ENCODE data around the gene IRX4. TPM values are rescaled to one million over a fixed set of nuclear protein-coding genes. Genes with fewer than 3 reads are reported as not detected.

IRX4 gene
- total RNA-seq, 1 donor from 2014 or later = 0.92 TPM

DNA sequence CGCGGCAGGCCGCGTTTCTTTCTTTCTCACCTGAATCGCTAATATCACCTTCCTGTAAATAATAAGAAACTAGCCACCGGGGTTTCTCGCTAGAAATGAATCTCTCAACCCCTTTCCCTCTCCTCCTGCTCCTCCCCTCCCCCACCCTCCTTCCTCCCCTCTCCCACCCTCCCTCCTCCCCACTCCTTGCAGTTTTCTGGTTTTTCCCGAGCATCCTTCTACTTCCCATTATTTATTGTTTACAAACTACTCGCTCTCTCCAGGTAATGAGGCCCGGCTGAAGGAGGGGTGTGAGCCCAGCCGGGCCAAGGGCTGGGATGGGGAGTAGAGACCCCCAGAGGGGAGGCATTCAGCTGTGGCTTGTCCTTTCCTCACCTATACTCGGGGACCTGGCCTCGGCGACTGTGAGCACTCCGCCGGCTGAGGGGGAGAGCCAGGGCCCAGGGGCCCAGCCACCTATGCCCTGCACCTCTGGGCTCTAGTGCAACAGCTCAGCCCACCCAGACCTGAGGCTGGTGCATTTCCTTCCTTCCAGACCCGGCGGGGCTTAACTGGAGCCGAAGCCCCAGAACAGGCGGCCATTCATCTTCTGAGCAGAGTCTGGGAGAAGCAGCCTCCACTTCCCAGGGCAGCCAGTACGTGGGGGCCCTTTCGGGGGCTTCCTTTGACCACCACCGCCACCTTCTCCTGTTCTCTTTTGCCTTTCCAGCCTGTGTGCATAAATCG is 2.1 kb upstream of the IRX4 start:
- H3K36me3 ChIP-seq (ENCODE audit: control insufficient read depth, insufficient read depth, low read length) = no peaks in the 10 kb centered on the region
- DNase-seq (ENCODE audit: low read depth) = no peak
- peaks cover 93% of the 10 kb centered on the region for H3K27me3 ChIP-seq (ENCODE audit: control insufficient read depth, insufficient read depth, low read length)
- TF ChIP-seq, protein P1, sequence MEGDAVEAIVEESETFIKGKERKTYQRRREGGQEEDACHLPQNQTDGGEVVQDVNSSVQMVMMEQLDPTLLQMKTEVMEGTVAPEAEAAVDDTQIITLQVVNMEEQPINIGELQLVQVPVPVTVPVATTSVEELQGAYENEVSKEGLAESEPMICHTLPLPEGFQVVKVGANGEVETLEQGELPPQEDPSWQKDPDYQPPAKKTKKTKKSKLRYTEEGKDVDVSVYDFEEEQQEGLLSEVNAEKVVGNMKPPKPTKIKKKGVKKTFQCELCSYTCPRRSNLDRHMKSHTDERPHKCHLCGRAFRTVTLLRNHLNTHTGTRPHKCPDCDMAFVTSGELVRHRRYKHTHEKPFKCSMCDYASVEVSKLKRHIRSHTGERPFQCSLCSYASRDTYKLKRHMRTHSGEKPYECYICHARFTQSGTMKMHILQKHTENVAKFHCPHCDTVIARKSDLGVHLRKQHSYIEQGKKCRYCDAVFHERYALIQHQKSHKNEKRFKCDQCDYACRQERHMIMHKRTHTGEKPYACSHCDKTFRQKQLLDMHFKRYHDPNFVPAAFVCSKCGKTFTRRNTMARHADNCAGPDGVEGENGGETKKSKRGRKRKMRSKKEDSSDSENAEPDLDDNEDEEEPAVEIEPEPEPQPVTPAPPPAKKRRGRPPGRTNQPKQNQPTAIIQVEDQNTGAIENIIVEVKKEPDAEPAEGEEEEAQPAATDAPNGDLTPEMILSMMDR (IDR thresholded peaks at IDR 0.05; ENCODE audit: insufficient read depth, low read length, poor library complexity, severe bottlenecking) = no peak
- no peak overlapping the region for H3K4me3 ChIP-seq (ENCODE audit: low read depth, low read length)

DNA sequence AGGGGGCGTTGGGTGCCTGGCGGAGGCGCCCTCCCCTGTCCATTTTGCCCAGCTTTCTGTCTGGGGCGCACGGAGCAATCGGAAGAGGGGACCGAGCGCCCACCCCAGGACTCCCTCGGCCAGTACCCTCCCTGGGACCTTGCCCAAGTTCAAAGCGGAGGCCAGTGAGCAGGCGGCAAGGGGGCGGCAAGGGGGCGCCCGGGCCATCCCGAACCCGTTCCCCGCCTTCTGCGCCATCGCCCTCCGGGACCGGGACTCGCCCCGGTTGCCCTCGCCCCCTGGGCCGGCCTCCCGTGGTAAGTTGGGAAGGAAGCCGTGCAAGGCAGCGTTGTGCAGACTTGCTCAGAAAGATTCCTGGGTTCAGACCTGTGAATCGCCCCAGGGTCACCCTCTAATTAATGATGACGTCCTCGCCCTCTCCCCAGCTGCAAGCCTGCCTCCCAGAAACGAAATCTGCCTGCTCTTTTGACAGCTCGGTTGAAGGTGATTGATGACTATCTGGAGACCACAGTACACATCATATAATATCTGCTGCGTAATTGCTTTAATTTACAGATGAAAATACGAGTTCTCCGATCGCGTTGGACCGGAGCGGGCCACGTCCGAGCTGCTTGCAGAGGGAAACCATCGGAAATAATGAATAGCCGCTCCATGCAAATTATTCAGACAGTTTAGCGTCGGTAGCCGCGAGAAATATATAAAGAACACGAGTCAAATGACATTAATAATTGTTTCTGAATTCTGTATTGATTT is 1.4 kb upstream of the IRX4 start:
- peaks cover 94% of the 10 kb centered on the region for H3K27me3 ChIP-seq (ENCODE audit: control insufficient read depth, insufficient read depth, low read length)
- no peaks in the 10 kb centered on the region for H3K36me3 ChIP-seq (ENCODE audit: control insufficient read depth, insufficient read depth, low read length)
- H3K4me3 ChIP-seq (ENCODE audit: low read depth, low read length) = no peak overlapping the region
- TF ChIP-seq, protein P1 (IDR thresholded peaks at IDR 0.05; ENCODE audit: insufficient read depth, low read length, poor library complexity, severe bottlenecking) = no peak
- DNase-seq (ENCODE audit: low read depth) = no peak

DNA sequence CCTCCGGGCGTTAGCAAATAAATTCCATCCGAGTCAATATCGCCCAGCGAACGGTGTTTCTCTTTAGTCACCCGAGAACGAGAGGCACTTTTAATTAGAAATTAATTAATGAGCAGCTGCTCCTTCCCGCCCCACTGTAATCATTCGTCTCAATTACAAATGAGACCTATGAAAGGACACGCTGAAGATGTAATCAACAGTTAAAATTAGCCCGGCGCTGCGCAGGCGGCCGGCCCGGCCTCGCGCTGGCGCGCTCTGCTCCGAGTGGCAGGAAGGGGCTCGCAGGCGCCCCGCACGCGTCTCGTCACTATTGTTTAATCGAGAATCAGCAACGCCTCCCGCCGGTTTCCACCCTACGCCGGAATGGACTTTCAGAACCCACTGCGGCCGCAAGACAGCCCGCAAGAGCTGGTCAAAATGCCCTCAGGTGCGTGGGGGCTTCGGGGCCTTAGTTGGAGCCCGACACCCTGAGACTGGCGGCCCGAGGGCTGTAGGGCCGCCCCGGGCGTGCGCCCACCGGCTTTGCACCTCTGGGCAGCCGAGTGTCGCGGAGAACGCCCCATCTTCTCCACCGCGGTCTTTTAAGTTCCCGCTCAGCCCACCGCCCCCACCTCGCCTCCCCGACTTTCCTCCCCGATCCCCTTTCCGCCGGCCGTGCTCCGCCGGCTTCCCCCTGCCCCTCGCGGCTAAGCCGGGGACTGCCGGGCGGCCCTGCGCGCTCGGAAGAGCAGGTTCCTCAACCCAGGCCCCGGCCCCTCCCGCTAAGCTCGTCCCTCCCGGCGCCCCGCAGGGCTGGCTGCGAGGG is 597 bp upstream of the IRX4 start:
- no peaks in the 10 kb centered on the region for H3K36me3 ChIP-seq (ENCODE audit: control insufficient read depth, insufficient read depth, low read length)
- TF ChIP-seq, protein P1 (IDR thresholded peaks at IDR 0.05; ENCODE audit: insufficient read depth, low read length, poor library complexity, severe bottlenecking) = peak; percentile 17
- peaks cover 91% of the 10 kb centered on the region for H3K27me3 ChIP-seq (ENCODE audit: control insufficient read depth, insufficient read depth, low read length)
- no peak for DNase-seq (ENCODE audit: low read depth)
- no peak overlapping the region for H3K4me3 ChIP-seq (ENCODE audit: low read depth, low read length)

DNA sequence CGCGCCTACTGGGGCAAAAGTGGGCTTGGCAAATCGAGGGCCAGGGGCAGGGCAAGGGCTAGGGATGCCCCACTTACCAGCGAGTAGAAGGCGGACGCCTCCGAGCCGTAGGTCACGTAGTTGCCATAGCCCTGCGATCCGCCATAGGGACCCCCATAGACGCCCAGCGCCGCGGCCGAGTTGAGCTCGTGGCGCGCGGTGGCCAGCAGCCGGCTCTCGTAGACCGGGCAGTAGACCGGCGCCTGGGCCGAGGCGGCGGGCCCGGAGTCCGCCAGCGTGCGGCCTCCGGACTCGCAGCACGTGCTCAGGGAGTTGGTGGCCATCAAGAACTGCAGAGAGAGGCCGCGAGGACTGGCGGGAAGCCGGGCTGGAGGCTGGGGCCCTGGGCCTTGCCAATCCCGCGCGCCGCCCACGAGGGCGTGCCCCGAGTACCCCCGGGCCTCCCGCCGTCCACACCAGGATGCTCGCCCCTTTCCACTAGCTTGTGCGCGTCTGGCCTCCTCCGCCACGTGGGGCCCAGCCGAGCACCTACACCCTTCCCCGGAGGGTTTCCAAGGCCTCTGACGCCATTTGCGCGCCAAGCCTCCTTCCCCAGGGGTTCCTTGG is 891 bp downstream of the IRX4 start:
- no peak for DNase-seq (ENCODE audit: low read depth)
- H3K36me3 ChIP-seq (ENCODE audit: control insufficient read depth, insufficient read depth, low read length) = no peaks in the 10 kb centered on the region
- TF ChIP-seq, protein P1 (IDR thresholded peaks at IDR 0.05; ENCODE audit: insufficient read depth, low read length, poor library complexity, severe bottlenecking) = no peak
- peaks cover 93% of the 10 kb centered on the region for H3K27me3 ChIP-seq (ENCODE audit: control insufficient read depth, insufficient read depth, low read length)
- H3K4me3 ChIP-seq (ENCODE audit: low read depth, low read length) = no peak overlapping the region

DNA sequence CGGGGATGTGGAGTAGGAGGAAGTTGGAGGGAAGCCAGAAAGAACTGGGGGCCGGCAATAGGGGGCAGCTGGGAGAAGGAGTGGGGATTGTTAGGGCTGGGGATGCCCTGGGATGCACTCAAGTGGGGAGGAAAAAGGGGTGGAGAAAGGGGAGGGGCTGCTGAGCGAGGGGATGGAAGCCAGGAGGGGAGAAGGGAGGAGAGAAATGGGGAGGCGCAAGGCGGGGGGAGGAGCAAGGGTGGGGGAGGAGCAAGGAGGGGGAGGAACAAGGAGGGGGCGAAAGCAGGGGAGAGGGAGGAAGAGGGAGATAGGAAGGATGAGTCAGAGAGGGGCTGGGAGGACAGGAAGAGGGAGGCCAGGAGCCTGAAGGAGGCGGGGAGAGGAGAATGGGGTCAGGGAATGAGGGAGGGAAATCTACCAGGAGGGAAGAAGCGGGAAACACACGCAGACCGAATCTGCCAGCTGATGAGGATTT is 1.6 kb downstream of the IRX4 start:
- Histone ChIP-seq H3K36me3 (ENCODE audit: control insufficient read depth, insufficient read depth, low read length) (no peaks in the 10 kb centered on the region), H3K4me3 (ENCODE audit: low read depth, low read length) (no peak overlapping the region), H3K27me3 (ENCODE audit: control insufficient read depth, insufficient read depth, low read length) (peaks cover 94% of the 10 kb centered on the region)
- no peak for DNase-seq (ENCODE audit: low read depth)
- TF ChIP-seq, protein P1 (IDR thresholded peaks at IDR 0.05; ENCODE audit: insufficient read depth, low read length, poor library complexity, severe bottlenecking) = no peak
